OCI-LY3 (cell line): ENCODE results near the gene OR4K14.

ENCODE experiments used
- H2AFZ ChIP-seq: fragments of 200-600, 300-600 bp; shearing (Covaris generic); 2 replicates; pipeline ENCODE4 v1.6.0; 2014; ENCODE audit warnings: antibody characterized with exemption, low read depth, low read length
- H3K27ac ChIP-seq: fragments of 200-600, 300-600 bp; sonication (generic); 2 replicates; pipeline ENCODE4 v1.5.1; 2014; ENCODE audit warnings: mild to moderate bottlenecking, low read length, moderate library complexity, mixed read lengths
- H3K27me3 ChIP-seq: fragments of 200-600, 300-600 bp; sonication (generic); 2 replicates; pipeline ENCODE4 v1.6.1; 2014; ENCODE audit warnings: low read depth, low read length, mixed read lengths
- H3K36me3 ChIP-seq: fragments of 200-600, 300-600 bp; sonication (generic); replicated peaks from 2 replicates; pipeline ENCODE3; 2014; ENCODE audit warnings: low read depth, low read length, mixed read lengths
- H3K4me1 ChIP-seq: fragments of 300-600, 200-600 bp; sonication (generic); 2 replicates; pipeline ENCODE4 v1.6.1; 2014; ENCODE audit warnings: low read length, mixed read lengths
- H3K4me2 ChIP-seq: fragments of 200-600, 300-600 bp; sonication (generic); 2 replicates; pipeline ENCODE4 v1.6.1; 2014; ENCODE audit warnings: low read length, mixed read lengths
- H3K4me3 ChIP-seq: fragments of 300-600, 200-600 bp; sonication (generic); 2 replicates; pipeline ENCODE4 v1.5.1; 2014; ENCODE audit warnings: antibody characterized with exemption, mild to moderate bottlenecking, low read length, moderate library complexity
- H3K79me2 ChIP-seq: fragments of 300-600, 200-600 bp; shearing (Covaris generic); 2 replicates; pipeline ENCODE4 v1.6.1; 2014; ENCODE audit warnings: mild to moderate bottlenecking, low read length, mixed read lengths
- H3K9ac ChIP-seq: fragments of 300-600, 200-600 bp; shearing (Covaris generic); 2 replicates; pipeline ENCODE4 v1.6.0; 2014; ENCODE audit warnings: mild to moderate bottlenecking, low read length, moderate library complexity
- H3K9me3 ChIP-seq: fragments of 200-600, 300-600 bp; shearing (Covaris generic); 2 replicates; pipeline ENCODE4 v1.6.1; 2014; ENCODE audit warnings: low read length, mixed read lengths; ENCODE audit not compliant: insufficient read depth
- H4K20me1 ChIP-seq: fragments of 200-600, 300-600 bp; sonication (generic); 2 replicates; pipeline ENCODE4 v1.6.1; 2016; ENCODE audit warnings: low read length, mixed read lengths; ENCODE audit not compliant: insufficient read depth
- CTCF ChIP-seq: fragments of 200-600, 300-600 bp; sonication (generic); IDR thresholded peaks from 2 replicates; pipeline ENCODE4 v1.5.1; 2014; ENCODE audit warnings: antibody characterized with exemption, low read length, low read depth
- EZH2phosphoT487 ChIP-seq: fragments of 200-600 bp; shearing (Covaris generic); IDR thresholded peaks from 2 replicates; pipeline ENCODE4 v1.6.1; 2018; ENCODE audit warnings: antibody characterized with exemption, mixed run types, low read depth

The OR4K14 gene

GRCh38 chr14:20035938-20036337 lies 16.8 kb upstream of the OR4K14 start, which contains the start of gene OR4K13:
TSS of gene OR4K13 (minus strand) at chr14:20036038. CDS start at chr14:20034758, 1,280 bp downstream.
- TF ChIP-seq EZH2phosphoT487 (no peak), CTCF (no peak)
- no peaks in the 10 kb centered on the region for H3K9me3 ChIP-seq

GRCh38 chr14:20035449-20035848 lies 16.3 kb upstream of the OR4K14 start:
- Histone ChIP-seq H3K9ac (no peak overlapping the region), H3K4me1 (no peaks in the 10 kb centered on the region), H3K36me3 (no peaks in the 10 kb centered on the region), H3K27me3 (no peaks in the 10 kb centered on the region), H3K4me2 (no peak overlapping the region), H2AFZ (no peak overlapping the region), H3K79me2 (no peaks in the 10 kb centered on the region), H3K9me3 (no peaks in the 10 kb centered on the region), H3K27ac (no peak overlapping the region), H3K4me3 (no peak overlapping the region), H4K20me1 (no peaks in the 10 kb centered on the region)
- no peak for TF ChIP-seq CTCF
- no peak for TF ChIP-seq EZH2phosphoT487

More at GRCh38 chr14:20035938-20036337, 16.8 kb upstream of the OR4K14 start, which contains the start of gene OR4K13:
- no peak within 1 kb of the TSS for H3K4me2 ChIP-seq
- no peaks in the 10 kb centered on the region for H3K4me1 ChIP-seq
- no peaks in the 10 kb centered on the region for H3K36me3 ChIP-seq
- H3K4me3 ChIP-seq, result no peak within 1 kb of the TSS
- H3K79me2 ChIP-seq, result no peaks in the 10 kb centered on the region
- no peaks in the 10 kb centered on the region for H3K27me3 ChIP-seq
- H2AFZ ChIP-seq, result no peak within 1 kb of the TSS
- no peak within 1 kb of the TSS for H3K9ac ChIP-seq
- H4K20me1 ChIP-seq, result no peaks in the 10 kb centered on the region
- no peak within 1 kb of the TSS for H3K27ac ChIP-seq

GRCh38 chr14:20031058-20031457 lies 12.0 kb upstream of the OR4K14 start:
- no peaks in the 10 kb centered on the region for H3K9me3 ChIP-seq

GRCh38 chr14:20008156-20008555 lies 11.0 kb downstream of the OR4K14 start:
- peaks cover 5% of the 10 kb centered on the region for H3K4me1 ChIP-seq
- no peak overlapping the region for H3K4me2 ChIP-seq
- no peaks in the 10 kb centered on the region for H4K20me1 ChIP-seq
- no peak for TF ChIP-seq EZH2phosphoT487
- no peak for TF ChIP-seq CTCF
- no peak overlapping the region for H2AFZ ChIP-seq
- H3K79me2 ChIP-seq, result no peaks in the 10 kb centered on the region
- no peaks in the 10 kb centered on the region for H3K27me3 ChIP-seq
- H3K4me3 ChIP-seq, result no peak overlapping the region
- H3K27ac ChIP-seq, result no peak overlapping the region
- H3K36me3 ChIP-seq, result no peaks in the 10 kb centered on the region
- no peaks in the 10 kb centered on the region for H3K9me3 ChIP-seq
- H3K9ac ChIP-seq, result no peak overlapping the region

More at GRCh38 chr14:20031058-20031457, 12.0 kb upstream of the OR4K14 start:
- H2AFZ ChIP-seq, result no peak overlapping the region
- no peak overlapping the region for H3K27ac ChIP-seq
- TF ChIP-seq CTCF (no peak), EZH2phosphoT487 (no peak)
- H3K4me1 ChIP-seq, result no peaks in the 10 kb centered on the region
- H3K79me2 ChIP-seq, result no peaks in the 10 kb centered on the region
- no peaks in the 10 kb centered on the region for H3K27me3 ChIP-seq
- H4K20me1 ChIP-seq, result no peaks in the 10 kb centered on the region
- no peak overlapping the region for H3K4me2 ChIP-seq
- H3K4me3 ChIP-seq, result no peak overlapping the region
- H3K9ac ChIP-seq, result no peak overlapping the region
- H3K36me3 ChIP-seq, result no peaks in the 10 kb centered on the region
